Kasumi-1 (cell line): ENCODE results near the gene STAT5A.
"Not testable (repeated sequence)": the region's sequence is repeated elsewhere in the genome, so short reads cannot be mapped to it uniquely, and the experiment has no call there.

Source experiments
- DNase-seq, 2 experiments: peaks; one replicate each; lab custom pipeline; 2025; lab: John Stamatoyannopoulos, UW

Gene STAT5A

GRCh38 chr17:42333053-42333452 lies 44.8 kb downstream of the STAT5A start:
- DNase-seq, result no peak

GRCh38 chr17:42334677-42335076 lies 46.4 kb downstream of the STAT5A start:
- peak; percentile 20 to 24 for DNase-seq

GRCh38 chr17:42337442-42337841 lies 49.1 kb downstream of the STAT5A start:
- no peak for DNase-seq

- no peak for DNase-seq
Measured at GRCh38 chr17:42338427-42338985, 50.2 kb downstream of the STAT5A start.

GRCh38 chr17:42339221-42339620 lies 50.9 kb downstream of the STAT5A start:
- DNase-seq, result no peak

GRCh38 chr17:42340691-42341127 lies 52.4 kb downstream of the STAT5A start:
- DNase-seq, result no peak

GRCh38 chr17:42341568-42341967 lies 53.3 kb downstream of the STAT5A start:
- no peak for DNase-seq

- DNase-seq, result peak; percentile 62 to 65
Measured at GRCh38 chr17:42342242-42343008, 54.1 kb downstream of the STAT5A start.

- no peak for DNase-seq
Measured at GRCh38 chr17:42345396-42346073, 57.2 kb downstream of the STAT5A start.

GRCh38 chr17:42346481-42346880 lies 58.2 kb downstream of the STAT5A start:
- DNase-seq, result no peak

- no peak for DNase-seq
Measured at GRCh38 chr17:42347198-42347597, 58.9 kb downstream of the STAT5A start.

GRCh38 chr17:42347606-42348005 lies 59.3 kb downstream of the STAT5A start:
- no peak for DNase-seq

- no peak for DNase-seq
Measured at GRCh38 chr17:42348104-42348503, 59.8 kb downstream of the STAT5A start.

- no peak for DNase-seq
Measured at GRCh38 chr17:42354956-42355843, 66.9 kb downstream of the STAT5A start.

GRCh38 chr17:42358434-42358833 lies 70.1 kb downstream of the STAT5A start:
- DNase-seq, result no peak

- no peak for DNase-seq
Measured at GRCh38 chr17:42359133-42359532, 70.8 kb downstream of the STAT5A start.

GRCh38 chr17:42360388-42360787 lies 72.1 kb downstream of the STAT5A start:
- DNase-seq, result not testable (repeated sequence)
